Fibroblast of skin of right quadriceps (primary cell): ENCODE data around the gene VCP.
"Not testable (repeated sequence)": the region's sequence is repeated elsewhere in the genome, so short reads cannot be mapped to it uniquely, and the experiment has no call there.

Source experiments
- DNase-seq: peaks from one replicate; pipeline ENCODE4 v3.0.0-alpha.2; 2013

Gene VCP

DNA sequence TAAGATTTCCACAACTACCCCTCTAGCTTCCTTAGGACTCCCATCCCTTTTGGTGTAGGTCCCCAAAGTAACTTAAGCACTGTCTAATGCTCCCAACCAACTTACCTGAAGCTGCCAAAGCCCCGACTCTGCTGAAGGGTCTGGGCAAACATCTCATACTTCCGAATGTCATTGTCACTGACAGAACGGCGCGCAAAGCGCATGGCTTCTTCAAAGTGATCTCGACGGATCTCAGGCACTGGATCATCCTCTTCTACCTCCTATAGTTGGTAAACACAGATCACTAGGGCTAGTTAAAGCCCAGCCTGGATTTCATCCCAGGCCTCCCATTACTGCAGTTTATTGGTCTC, 15.2 kb downstream of the VCP start:
- DNase-seq, result no peak

DNA sequence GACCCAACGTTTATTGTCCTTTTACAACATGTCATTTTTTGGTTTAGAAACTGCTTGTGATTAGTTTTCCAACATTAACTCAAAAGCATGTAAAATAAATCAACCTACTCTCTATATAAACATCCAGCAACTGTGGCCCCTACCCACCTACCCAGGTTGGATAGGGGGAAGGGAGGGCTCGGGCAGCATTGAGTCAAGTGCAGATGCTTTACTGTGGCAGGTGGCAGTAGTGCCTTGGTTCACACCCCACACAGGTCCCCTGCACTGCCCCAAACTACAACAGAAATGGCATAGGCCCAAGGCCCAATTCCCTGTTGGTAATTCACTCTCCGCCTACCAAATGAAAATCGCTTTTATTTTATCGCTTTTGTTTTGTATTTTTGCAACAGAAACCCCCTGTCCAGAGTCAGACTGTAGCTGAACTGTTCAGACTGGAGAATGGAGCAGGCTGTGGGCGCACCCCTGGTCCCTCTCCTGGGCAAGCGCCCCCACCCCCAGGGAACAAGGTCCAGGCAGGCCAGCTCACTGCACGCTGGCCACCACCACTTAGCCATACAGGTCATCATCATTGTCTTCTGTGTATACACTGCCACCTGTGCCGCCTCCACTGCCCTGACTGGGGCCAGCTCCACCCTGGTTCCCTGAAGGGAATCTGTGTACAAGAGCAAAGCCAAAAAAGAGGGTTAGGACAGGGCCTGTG, 15.7 kb downstream of the VCP start:
- DNase-seq, result no peak

GRCh38 chr9:35054871-35055644, 17.4 kb downstream of the VCP start:
- no peak for DNase-seq

DNA sequence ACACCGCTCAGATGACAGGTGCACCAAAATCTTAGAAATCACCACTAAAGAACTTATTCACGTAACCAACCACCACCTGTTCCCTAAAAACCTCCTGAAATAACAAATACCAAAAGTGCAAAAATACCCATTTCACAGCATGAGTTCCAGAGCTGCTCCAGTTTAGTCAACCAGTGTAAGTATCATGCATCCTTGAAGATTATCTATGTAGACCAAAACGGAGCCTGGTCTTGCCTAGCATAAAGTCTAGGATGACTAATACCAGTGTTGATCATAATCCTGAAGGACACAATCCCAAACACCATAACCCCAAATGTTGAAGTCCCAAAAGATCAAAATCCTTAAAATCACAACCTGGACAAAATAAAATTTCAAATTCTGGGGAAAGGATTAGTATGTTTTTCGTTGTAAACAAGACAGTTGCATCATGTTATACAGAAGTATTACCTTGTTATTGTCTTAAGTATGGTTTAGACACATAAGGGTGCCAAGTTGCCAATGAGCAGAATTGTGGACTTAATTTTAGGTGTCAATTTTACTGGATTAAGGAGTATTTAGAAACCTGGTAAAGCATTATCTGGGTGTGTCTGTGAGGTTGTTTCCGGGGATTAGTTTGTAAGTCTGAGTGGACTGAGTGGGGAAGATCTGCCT, 18.1 kb downstream of the VCP start:
- DNase-seq, result no peak

GRCh38 chr9:35051069-35051967, 21.1 kb downstream of the VCP start:
- peak; percentile 46 for DNase-seq

DNA sequence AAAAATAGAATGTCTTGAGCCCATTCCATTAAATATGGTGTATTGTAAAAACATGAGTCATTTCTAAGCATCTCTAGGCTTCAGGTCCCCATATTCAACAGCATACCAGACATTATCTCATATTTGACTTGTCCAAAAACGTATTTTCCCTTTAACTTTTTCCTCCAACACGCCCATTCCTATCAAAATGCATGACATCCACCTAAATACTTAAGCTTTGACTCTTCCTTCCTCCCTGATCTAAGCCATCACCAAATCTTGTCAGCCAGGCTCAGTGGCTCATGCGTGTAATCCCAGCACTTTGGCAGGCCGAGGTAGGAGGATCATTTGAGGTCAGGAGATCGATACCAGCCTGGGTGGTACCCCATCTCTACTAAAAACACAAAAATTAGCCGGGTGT, 23.9 kb downstream of the VCP start:
- no peak for DNase-seq

GRCh38 chr9:35044071-35044470, 28.4 kb downstream of the VCP start:
- peak; percentile 24 for DNase-seq

- no peak for DNase-seq
Observed at GRCh38 chr9:35042891-35043545, 29.4 kb downstream of the VCP start.

DNA sequence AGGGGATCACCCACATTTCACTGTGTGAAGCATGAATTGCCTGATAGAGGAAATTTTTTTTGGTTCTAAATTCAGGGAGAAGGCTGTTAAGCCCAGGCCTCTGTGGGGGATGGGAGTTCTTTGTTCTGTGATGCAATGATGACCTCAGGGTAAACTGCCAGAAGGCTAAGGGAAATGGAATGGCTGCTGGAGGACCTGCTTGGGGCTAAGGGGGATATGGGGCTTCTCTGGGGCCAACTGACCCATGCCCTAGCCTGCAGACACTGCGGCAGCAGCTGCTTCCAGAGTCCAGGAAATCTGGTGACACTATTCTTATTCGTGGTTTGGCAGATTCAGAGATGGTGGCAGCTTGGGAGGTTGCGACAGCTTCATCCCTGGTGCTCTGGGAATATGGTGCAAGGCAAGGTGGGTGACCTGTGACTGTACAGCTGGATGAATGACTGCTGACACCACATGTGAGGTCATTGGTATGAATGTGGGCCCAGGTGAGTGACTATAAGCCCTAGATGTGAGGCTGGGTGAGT, 30.3 kb downstream of the VCP start:
- peak; percentile 12 for DNase-seq

DNA sequence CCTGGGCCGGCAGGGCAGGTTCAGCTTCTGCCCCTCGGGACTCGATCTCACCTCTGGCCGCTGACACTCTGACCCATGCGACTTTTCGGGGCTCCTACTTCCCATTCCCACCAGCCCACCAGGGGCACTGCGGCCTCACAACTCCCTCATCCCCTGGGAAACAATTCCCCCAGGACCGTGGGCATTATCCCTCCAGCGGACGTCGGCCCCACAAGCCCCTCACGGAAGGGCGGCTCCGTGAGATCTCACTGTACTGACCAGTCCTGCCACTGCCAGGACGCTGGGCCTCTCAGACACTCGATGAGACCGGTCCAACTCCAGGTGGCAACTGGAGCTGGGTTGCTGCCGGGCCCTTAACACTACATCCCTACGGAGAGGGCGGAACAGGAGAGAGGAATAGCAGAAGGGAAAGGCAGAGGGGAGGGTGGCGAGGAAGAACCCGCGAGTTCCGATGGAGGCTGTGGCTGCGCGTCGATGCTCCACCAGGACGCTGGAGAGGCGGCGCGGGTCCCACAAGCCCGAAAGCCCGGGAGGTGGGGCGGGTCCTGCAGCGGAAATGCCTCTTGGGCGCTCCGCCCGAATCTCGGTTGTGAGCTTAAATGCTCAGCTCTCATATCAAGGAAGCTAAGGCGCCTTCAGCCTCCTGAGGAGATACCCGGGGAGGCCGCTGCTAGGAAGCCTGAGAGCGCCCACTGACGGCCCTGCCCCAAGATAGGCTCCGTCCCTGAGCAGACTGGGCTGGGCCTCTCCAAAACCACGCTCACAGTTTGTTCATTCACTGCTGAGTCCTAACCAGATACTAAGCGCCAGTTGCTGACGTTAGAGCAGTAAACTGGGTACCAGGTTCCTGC, 36.3 kb downstream of the VCP start:
- peak; percentile 75 for DNase-seq

DNA sequence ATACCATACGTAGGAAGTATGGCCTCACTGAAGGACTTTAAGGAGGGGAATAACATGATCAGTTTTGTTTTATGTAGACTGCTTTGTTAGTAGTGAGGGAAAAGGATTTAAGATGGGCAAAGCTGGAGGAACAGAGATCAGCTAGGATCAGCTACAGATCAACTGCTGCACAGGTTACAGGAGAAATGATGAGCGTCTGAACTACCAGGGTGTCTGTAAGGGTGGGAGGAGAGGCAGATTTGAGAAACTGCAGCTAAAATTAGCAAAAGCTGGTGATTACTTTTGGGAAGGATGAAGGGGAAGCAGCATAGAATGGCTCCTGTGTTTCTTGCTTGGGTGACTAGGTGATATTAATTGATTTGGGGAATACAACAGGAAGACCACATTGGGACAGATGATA, 39.3 kb downstream of the VCP start:
- no peak for DNase-seq

DNA sequence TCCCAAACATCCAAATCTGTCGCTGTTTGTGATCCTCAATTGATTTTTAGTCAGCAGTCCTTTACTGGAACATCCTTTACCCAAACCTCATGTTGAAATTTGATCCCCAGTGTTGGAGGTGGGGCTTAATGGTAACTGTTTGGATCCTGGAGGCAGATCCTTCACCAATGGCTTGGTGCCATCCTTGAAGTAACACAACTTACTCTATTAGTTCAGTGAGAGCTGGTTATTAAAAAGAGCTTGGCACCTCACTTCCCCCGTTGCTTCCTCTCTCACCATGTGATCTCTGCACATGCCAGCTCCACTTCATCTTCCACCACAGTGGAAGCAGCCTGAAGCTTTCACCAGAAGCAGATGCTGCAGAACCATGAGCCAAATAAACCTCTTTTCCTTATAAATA, 42.6 kb downstream of the VCP start:
- no peak for DNase-seq

GRCh38 chr9:35029241-35029640, 43.2 kb downstream of the VCP start:
- no peak for DNase-seq

DNA sequence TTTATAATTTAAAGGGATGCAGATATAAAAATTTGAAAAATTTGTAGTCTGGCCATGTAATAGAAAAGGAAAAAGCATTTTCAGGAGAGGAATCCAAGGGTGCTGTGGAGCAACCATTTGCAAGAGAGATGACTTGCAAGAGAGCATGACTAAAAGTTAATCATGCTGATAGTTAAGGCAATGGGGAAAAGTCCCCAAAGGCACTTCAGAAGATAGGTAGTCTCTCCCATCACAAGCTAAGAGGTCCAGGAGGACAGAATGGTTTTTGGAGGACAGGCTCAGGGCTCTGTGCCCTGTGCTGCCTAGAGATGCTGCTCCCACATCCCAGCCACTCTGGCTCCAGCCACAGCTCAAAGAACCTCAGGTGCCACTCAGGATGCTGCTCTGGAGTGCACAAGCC, 44.1 kb downstream of the VCP start:
- no peak for DNase-seq

DNA sequence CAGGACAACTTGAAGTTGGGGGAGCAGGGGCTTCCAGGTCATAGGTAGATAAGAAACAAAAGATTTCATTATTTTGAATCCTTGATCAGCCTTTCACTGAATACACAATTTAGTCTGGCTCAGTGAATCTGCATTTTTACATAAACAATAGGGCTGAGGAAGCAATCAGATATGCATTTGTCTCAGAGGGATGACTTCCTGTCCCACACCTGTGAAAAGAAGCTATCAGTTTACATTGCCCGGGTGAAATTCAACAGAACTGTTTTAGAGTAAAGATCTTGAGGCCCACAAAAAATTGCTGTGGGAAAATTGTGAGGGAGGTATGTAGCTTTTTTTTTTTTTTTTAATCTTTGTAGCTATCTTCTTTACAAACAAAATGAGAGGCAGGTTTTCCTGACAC, 44.6 kb downstream of the VCP start:
- no peak for DNase-seq

DNA sequence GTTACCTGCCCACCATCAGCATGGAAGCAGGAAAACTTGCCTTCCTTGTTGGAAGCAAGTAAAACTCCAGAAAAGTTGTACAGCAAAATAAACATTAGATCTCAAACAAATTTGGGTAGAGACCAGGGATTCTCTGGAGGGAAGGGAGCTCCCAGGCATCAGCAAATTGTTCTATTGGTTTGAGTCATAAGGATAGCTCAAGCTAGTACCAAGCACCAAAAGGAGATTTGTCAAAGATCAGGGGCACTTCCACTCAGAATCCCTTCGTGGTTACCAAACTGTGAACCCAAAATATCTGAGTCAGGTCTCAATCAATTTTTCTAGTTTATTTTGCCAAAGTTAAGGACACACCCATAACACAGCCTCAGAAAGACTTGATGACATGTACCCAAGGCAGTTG, 45.1 kb downstream of the VCP start:
- no peak for DNase-seq

- DNase-seq, result no peak
Observed at GRCh38 chr9:35026671-35027070, 45.8 kb downstream of the VCP start.

- DNase-seq, result not testable (repeated sequence)
Observed at GRCh38 chr9:35023443-35023842, 49.0 kb downstream of the VCP start.

GRCh38 chr9:35014517-35014916, 57.9 kb downstream of the VCP start:
- no peak for DNase-seq

DNA sequence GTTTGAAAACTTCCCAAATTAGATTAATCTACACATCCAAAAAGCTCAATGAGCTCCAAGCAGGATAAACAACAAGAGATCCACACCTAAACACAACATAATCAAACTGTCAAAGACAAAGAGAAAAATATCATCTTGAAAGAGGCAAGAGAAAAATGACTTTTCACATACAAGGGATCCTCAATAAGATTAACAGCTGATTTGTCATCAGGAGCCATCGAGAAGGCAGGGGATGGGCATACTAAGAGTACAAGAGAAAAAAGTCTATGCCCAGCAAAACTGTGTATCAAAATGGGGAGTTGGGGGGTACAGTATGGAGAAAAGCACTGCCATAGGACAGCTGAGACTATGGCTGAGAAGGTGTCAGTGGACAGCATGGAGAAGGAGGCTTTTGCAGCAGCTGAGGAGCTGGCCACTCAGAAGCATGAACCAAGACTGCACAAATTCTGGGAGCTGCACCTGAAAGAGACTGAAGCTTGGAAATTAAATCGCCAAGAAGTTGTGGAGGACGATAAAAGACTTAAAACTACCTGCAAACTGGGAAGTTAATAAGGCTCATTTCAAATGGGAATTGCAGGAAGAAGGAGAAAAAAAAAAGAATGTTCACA, 62.0 kb downstream of the VCP start:
- DNase-seq, result no peak
